ENCODE measurements around the gene EIF4A3.

DNA sequence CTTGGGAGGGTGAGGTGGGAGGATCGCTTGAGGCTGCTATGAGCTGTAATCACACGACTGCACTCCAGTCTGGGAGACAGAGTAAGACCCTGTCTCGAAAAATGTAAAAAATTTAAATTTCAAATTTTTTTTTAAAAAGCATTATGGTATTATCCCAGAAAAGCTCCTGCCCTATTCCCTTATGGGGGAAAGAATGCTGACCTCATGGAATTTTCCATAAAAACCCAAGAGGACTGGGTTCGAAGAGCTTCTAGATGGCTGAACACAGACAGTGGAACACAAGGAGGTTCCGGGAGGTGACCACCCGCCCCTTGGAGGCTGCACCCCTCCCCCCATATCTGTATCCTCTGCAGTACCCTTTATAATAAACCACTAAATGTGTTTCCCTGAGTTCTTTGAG lies 4.0 kb downstream of the EIF4A3 start:
- TF ChIP-seq POLR2A (IDR thresholded peaks at IDR 0.05) (no peak), CTCF (IDR thresholded peaks at IDR 0.05) (no peak)
